HG02610 (cell line): ENCODE results near the gene PLXNA2.

ENCODE experiments used
- ATAC-seq: cut with Tn5 transposase; IDR thresholded peaks from one replicate; pipeline ENCODE4 v1.9.1; 2021; ENCODE audit warnings: mild to moderate bottlenecking, moderate library complexity; ENCODE audit not compliant: unreplicated experiment

The PLXNA2 gene

GRCh38 chr1:208052926-208053407 is 191.2 kb downstream of the PLXNA2 start:
- no peak for ATAC-seq

- no peak for ATAC-seq
Observed at GRCh38 chr1:208052135-208052534, 192.0 kb downstream of the PLXNA2 start.

GRCh38 chr1:208051651-208052050 is 192.5 kb downstream of the PLXNA2 start:
- ATAC-seq = no peak

- ATAC-seq = no peak
Observed at GRCh38 chr1:208048904-208049303, 195.3 kb downstream of the PLXNA2 start.

- ATAC-seq = no peak
Observed at GRCh38 chr1:208047975-208048374, 196.2 kb downstream of the PLXNA2 start.

GRCh38 chr1:208047476-208047934 is 196.7 kb downstream of the PLXNA2 start:
- ATAC-seq = no peak

- no peak for ATAC-seq
Observed at GRCh38 chr1:208045463-208046260, 198.5 kb downstream of the PLXNA2 start.

GRCh38 chr1:208044589-208045462 is 199.4 kb downstream of the PLXNA2 start:
- no peak for ATAC-seq

- no peak for ATAC-seq
Observed at GRCh38 chr1:208043691-208044181, 200.4 kb downstream of the PLXNA2 start.

- no peak for ATAC-seq
Observed at GRCh38 chr1:208042868-208043267, 201.3 kb downstream of the PLXNA2 start.

- no peak for ATAC-seq
Observed at GRCh38 chr1:208042041-208042615, 202.1 kb downstream of the PLXNA2 start.

- ATAC-seq = no peak
Observed at GRCh38 chr1:208041505-208041904, 202.7 kb downstream of the PLXNA2 start.

GRCh38 chr1:208040821-208041297 is 203.3 kb downstream of the PLXNA2 start:
- no peak for ATAC-seq

- no peak for ATAC-seq
Observed at GRCh38 chr1:208039536-208040332, 204.4 kb downstream of the PLXNA2 start.

GRCh38 chr1:208038303-208038702 is 205.9 kb downstream of the PLXNA2 start:
- no peak for ATAC-seq

- no peak for ATAC-seq
Observed at GRCh38 chr1:208036918-208037766, 207.0 kb downstream of the PLXNA2 start.

- ATAC-seq = no peak
Observed at GRCh38 chr1:208036106-208036808, 207.9 kb downstream of the PLXNA2 start.

GRCh38 chr1:208034135-208034534 is 210.0 kb downstream of the PLXNA2 start:
- ATAC-seq = no peak

GRCh38 chr1:208033236-208033635 is 210.9 kb downstream of the PLXNA2 start:
- no peak for ATAC-seq
